ENCODE data around the gene RGS19. TPM values are rescaled to one million over a fixed set of nuclear protein-coding genes. Genes with fewer than 3 reads are reported as not detected.
A peak's percentile ranks its signal among the peaks of the same experiment; 100 is the strongest.

The RGS19 gene
- total RNA-seq, 2 experiments from 2014 or later: 84.5 to 119 TPM

- peak; percentile 37 for DNase-seq
- no peak for ATAC-seq
- no peak overlapping the region for H3K4me3 Mint-ChIP-seq
- CTCF ChIA-PET: no interaction called here
- H3K9me3 Mint-ChIP-seq (ENCODE audit: low read depth): no peaks in the 10 kb centered on the region
- H3K36me3 Mint-ChIP-seq: no peaks in the 10 kb centered on the region
- no peaks in the 10 kb centered on the region for H3K4me1 Mint-ChIP-seq
- H3K27me3 Mint-ChIP-seq: no peaks in the 10 kb centered on the region
- H3K27ac Mint-ChIP-seq: no peak overlapping the region
Measured at GRCh38 chr20:64113796-64114355, 34.6 kb upstream of the RGS19 start.

- CTCF ChIA-PET: no interaction called here
- ATAC-seq (no peak), DNase-seq (no peak)
- Mint-ChIP-seq H3K4me3 (no peak overlapping the region), H3K4me1 (no peaks in the 10 kb centered on the region), H3K36me3 (no peaks in the 10 kb centered on the region), H3K9me3 (ENCODE audit: low read depth) (no peaks in the 10 kb centered on the region), H3K27ac (no peak overlapping the region), H3K27me3 (no peaks in the 10 kb centered on the region)
Measured at GRCh38 chr20:64113444-64113775, 34.1 kb upstream of the RGS19 start.

- CTCF ChIA-PET: interaction anchor here (2.0 to 2.4 kb wide), 2 partner anchors 8 to 10 kb away, joined by 7 to 10 read pairs; no protein-coding TSS in a partner anchor
- Mint-ChIP-seq H3K9me3 (ENCODE audit: low read depth) (no peaks in the 10 kb centered on the region), H3K36me3 (no peaks in the 10 kb centered on the region), H3K27me3 (no peaks in the 10 kb centered on the region), H3K4me1 (no peaks in the 10 kb centered on the region), H3K27ac (no peak overlapping the region), H3K4me3 (no peak overlapping the region)
- no peak for ATAC-seq
- peak; percentile 39 for DNase-seq
Measured at GRCh38 chr20:64112691-64113443, 33.5 kb upstream of the RGS19 start.

DNA sequence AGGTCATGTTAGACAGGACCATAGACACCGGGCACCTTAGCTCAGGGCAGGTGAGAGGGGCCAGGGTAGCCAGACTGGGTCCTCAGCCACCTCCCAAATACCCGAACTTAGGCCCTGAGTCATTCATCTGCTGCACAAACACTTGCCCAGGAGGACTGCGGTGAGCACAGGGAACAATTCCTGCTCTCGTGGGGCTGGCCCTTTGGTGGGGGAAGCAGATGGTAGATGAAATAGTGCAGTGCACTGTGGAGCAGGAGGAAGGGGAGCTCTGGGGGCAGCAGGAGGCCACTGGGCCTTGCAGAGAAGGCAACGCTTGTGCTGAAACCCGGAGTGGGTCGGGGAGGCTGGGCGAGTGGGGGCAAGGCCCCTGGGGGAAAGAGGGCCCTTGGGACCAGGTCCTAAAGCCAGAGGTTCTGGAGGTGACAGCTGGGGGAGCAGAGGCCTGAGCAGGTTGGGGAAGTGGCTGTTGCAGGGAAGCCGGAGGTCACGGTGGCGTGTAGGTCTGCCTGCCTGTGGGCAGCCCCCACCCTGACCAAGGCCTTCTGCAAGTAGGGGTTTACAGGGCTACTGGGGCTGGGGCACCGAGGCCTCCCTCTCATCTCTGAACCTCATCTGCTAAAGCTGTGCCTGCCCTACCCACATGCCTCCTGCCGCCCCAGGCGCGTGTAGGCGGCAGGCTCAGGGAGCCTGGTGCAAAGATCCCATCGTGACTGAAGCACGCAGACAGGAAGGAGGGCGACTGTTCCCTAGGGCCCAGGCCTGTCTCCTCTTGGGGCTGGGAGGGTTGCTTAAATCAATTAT, 32.7 kb upstream of the RGS19 start:
- no peaks in the 10 kb centered on the region for H3K9me3 Mint-ChIP-seq (ENCODE audit: low read depth)
- H3K4me1 Mint-ChIP-seq: peaks cover 2% of the 10 kb centered on the region
- CTCF ChIA-PET: interaction anchor here (0.8 to 2.4 kb wide), 3 partner anchors 9 to 42 kb away, joined by 3 to 10 read pairs (median 7); no protein-coding TSS in a partner anchor
- ATAC-seq (no peak), DNase-seq (peak; percentile 31)
- H3K27me3 Mint-ChIP-seq: no peaks in the 10 kb centered on the region
- H3K36me3 Mint-ChIP-seq: no peaks in the 10 kb centered on the region
- no peak overlapping the region for H3K4me3 Mint-ChIP-seq
- no peak overlapping the region for H3K27ac Mint-ChIP-seq

DNA sequence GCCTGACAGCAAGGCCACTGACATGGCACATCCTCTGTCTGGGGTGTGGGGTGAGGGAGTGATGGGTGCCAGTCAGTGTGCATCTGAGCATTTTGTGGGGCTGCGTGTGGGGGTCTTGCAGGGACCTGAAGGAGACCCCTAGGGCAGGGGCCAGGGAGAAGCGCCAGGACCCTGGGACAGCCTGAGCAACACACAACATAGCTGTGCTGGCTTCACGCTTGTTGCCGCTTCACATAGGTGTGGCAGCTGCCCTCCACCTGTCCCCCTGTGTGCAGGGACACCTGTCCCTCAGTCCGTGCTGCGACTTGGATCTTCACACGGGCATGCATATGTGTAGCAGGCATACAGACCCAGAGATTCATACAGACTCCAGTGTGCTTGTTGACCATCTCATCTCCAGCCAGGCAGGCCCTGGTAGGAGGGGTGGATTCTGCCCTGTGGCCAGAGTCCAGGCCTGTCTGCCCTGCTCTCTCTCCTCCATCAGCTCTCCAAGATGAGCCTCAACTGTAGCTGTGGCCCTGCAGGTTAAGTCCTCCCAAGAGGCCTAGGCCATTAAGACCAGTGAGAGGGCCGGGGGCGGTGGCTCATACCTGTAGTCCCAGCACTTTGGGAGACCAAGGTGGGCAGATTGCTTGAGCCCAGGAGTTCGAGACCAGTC, 31.2 kb upstream of the RGS19 start:
- CTCF ChIA-PET: interaction anchor here (1.0 to 2.4 kb wide), 4 partner anchors 8 to 10 kb away, joined by 3 to 10 read pairs (median 6); no protein-coding TSS in a partner anchor
- DNase-seq: peak; percentile 30
- Mint-ChIP-seq H3K36me3 (no peaks in the 10 kb centered on the region), H3K9me3 (ENCODE audit: low read depth) (no peaks in the 10 kb centered on the region), H3K4me1 (peaks cover 2% of the 10 kb centered on the region), H3K4me3 (no peak overlapping the region), H3K27ac (no peak overlapping the region), H3K27me3 (no peaks in the 10 kb centered on the region)
- ATAC-seq: no peak

DNA sequence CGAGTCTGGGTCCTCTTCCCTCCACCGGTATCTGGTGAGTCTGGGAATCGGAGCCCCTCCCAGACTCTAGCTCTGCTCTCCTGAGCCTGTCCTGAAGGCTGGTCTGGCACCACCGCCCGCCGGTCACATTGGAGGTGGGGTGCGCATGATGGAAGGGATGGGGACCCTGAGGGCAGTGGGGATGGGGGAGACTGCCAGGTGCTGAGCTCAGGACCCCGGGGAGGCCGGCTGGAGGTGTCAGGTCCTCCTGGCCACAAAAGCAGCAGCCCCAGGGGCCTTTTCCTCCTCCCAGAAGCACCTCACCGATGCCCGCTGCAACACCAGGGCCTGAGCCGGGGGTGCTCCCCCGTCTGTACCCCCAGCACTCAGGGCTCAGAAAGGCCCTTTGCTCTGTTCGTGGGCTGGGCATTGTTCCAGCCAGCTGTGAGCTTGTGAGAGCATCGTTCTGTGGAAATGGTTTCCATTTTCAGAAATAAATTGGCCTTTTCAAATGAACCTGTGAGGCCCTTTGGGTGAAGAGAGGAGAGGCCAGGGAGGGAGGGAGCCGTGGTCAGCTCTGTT, 30.6 kb upstream of the RGS19 start:
- Mint-ChIP-seq H3K9me3 (ENCODE audit: low read depth) (no peaks in the 10 kb centered on the region), H3K4me3 (no peak overlapping the region), H3K4me1 (peaks cover 2% of the 10 kb centered on the region), H3K36me3 (no peaks in the 10 kb centered on the region), H3K27ac (no peak overlapping the region), H3K27me3 (no peaks in the 10 kb centered on the region)
- CTCF ChIA-PET: interaction anchor here (1.0 to 1.5 kb wide), 3 partner anchors 8 to 26 kb away, joined by 3 to 4 read pairs (median 4); partner anchors contain the start of gene LKAAEAR1
- ATAC-seq (no peak), DNase-seq (peak; percentile 33)

GRCh38 chr20:64108731-64109681, 29.7 kb upstream of the RGS19 start:
- ATAC-seq: no peak
- H3K27ac Mint-ChIP-seq: no peak overlapping the region
- H3K4me3 Mint-ChIP-seq: no peak overlapping the region
- H3K4me1 Mint-ChIP-seq: peaks cover 2% of the 10 kb centered on the region
- no peaks in the 10 kb centered on the region for H3K36me3 Mint-ChIP-seq
- CTCF ChIA-PET: interaction anchor here (1.1 to 3.0 kb wide), 4 partner anchors 11 to 70 kb away, joined by 4 to 10 read pairs (median 4); partner anchors contain the start of gene LKAAEAR1
- peaks cover 2% of the 10 kb centered on the region for H3K27me3 Mint-ChIP-seq
- peak; percentile 33 for DNase-seq
- H3K9me3 Mint-ChIP-seq (ENCODE audit: low read depth): no peaks in the 10 kb centered on the region

- H3K4me3 Mint-ChIP-seq: no peak overlapping the region
- no peak overlapping the region for H3K27ac Mint-ChIP-seq
- no peaks in the 10 kb centered on the region for H3K36me3 Mint-ChIP-seq
- DNase-seq: peak; percentile 34
- peaks cover 11% of the 10 kb centered on the region for H3K27me3 Mint-ChIP-seq
- no peaks in the 10 kb centered on the region for H3K9me3 Mint-ChIP-seq (ENCODE audit: low read depth)
- peaks cover 2% of the 10 kb centered on the region for H3K4me1 Mint-ChIP-seq
- CTCF ChIA-PET: interaction anchor here (1.0 to 3.0 kb wide), 2 partner anchors 13 to 24 kb away, joined by 3 to 10 read pairs; no protein-coding TSS in a partner anchor
- ATAC-seq: no peak
Measured at GRCh38 chr20:64107736-64108457, 28.6 kb upstream of the RGS19 start.

- Mint-ChIP-seq H3K4me1 (peaks cover 5% of the 10 kb centered on the region), H3K36me3 (no peaks in the 10 kb centered on the region), H3K27ac (no peak within 1 kb of the TSS), H3K27me3 (peaks cover 14% of the 10 kb centered on the region), H3K9me3 (ENCODE audit: low read depth) (no peaks in the 10 kb centered on the region), H3K4me3 (no peak within 1 kb of the TSS)
- CTCF ChIA-PET: interaction anchor here (1.0 to 3.0 kb wide), 2 partner anchors 13 to 24 kb away, joined by 3 to 10 read pairs; no protein-coding TSS in a partner anchor
- DNase-seq (peak; percentile 43), ATAC-seq (peak; percentile 70)
Measured at GRCh38 chr20:64106981-64107735, 27.8 kb upstream of the RGS19 start, which contains the start of gene NPBWR2. Gene NPBWR2 (minus strand): TSS chr20:64107565. CDS start chr20:64106831, 734 bp downstream.

- Mint-ChIP-seq H3K27ac (no peak overlapping the region), H3K4me3 (no peak overlapping the region), H3K4me1 (peaks cover 6% of the 10 kb centered on the region), H3K27me3 (peaks cover 15% of the 10 kb centered on the region), H3K9me3 (ENCODE audit: low read depth) (no peaks in the 10 kb centered on the region), H3K36me3 (no peaks in the 10 kb centered on the region)
- CTCF ChIA-PET: interaction anchor here (3.0 kb wide), 1 partner anchor 14 kb away, joined by 10 read pairs; no protein-coding TSS in a partner anchor
- peak; percentile 36 for DNase-seq
- ATAC-seq: no peak
Measured at GRCh38 chr20:64106435-64106961, 27.2 kb upstream of the RGS19 start.
